Astrocyte (in vitro differentiated cells and primary cell): ENCODE data around the gene MST1. TPM values are rescaled to one million over a fixed set of nuclear protein-coding genes. Genes with fewer than 3 reads are reported as not detected.

Source experiments
- DNase-seq: peaks from one replicate; pipeline ENCODE4 v3.0.0-alpha.2; 2010; ENCODE audit warnings: low read depth
- FAIRE-seq: peaks from 2 replicates; lab custom pipeline; 2011; peaks lifted over from hg19 to GRCh38; lab: Jason Lieb, UNC
- H2AFZ ChIP-seq: 2 replicates; pipeline ENCODE4 v1.6.0; 2012; ENCODE audit warnings: low read depth, low read length, inconsistent platforms
- H3K27ac ChIP-seq: 2 replicates; pipeline ENCODE4 v1.5.1; 2011; ENCODE audit warnings: low read depth, low read length, inconsistent platforms
- H3K27me3 ChIP-seq: 2 replicates; pipeline ENCODE4 v1.6.0; 2011; ENCODE audit warnings: low read length, inconsistent platforms; ENCODE audit not compliant: insufficient read depth
- H3K36me3 ChIP-seq: 2 replicates; pipeline ENCODE4 v1.5.1; 2011; ENCODE audit warnings: low read length, inconsistent platforms; ENCODE audit not compliant: insufficient read depth
- H3K4me1 ChIP-seq: 2 replicates; pipeline ENCODE4 v1.5.1; 2011; ENCODE audit warnings: low read length, inconsistent platforms; ENCODE audit not compliant: insufficient read depth
- H3K4me2 ChIP-seq: 2 replicates; pipeline ENCODE4 v1.6.0; 2012; ENCODE audit warnings: low read length, inconsistent platforms
- H3K4me3 ChIP-seq: 2 replicates; pipeline ENCODE4 v1.5.1; 2011; ENCODE audit warnings: low read depth, mild to moderate bottlenecking, low read length, inconsistent platforms; ENCODE audit not compliant: insufficient read depth
- H3K79me2 ChIP-seq: 2 replicates; pipeline ENCODE4 v1.6.0; 2012; ENCODE audit warnings: mild to moderate bottlenecking, low read length, inconsistent platforms; ENCODE audit not compliant: insufficient read depth
- H3K9ac ChIP-seq: 2 replicates; pipeline ENCODE4 v1.6.0; 2012; ENCODE audit warnings: mild to moderate bottlenecking, low read length, inconsistent platforms
- H3K9me3 ChIP-seq: 2 replicates; pipeline ENCODE4 v1.5.1; 2012; ENCODE audit warnings: low read depth, mild to moderate bottlenecking, low read length, inconsistent platforms; ENCODE audit not compliant: insufficient read depth
- H4K20me1 ChIP-seq: 2 replicates; pipeline ENCODE4 v1.6.0; 2012; ENCODE audit warnings: low read length, inconsistent platforms; ENCODE audit not compliant: insufficient read depth
- H3K27ac Mint-ChIP-seq: one replicate; pipeline ENCODE4 v1.8.0; 2021; ENCODE audit warnings: mild to moderate bottlenecking, mixed read lengths; ENCODE audit not compliant: unreplicated experiment
- H3K27me3 Mint-ChIP-seq: one replicate; pipeline ENCODE4 v1.8.0; 2021; ENCODE audit warnings: low read depth, mixed read lengths; ENCODE audit not compliant: unreplicated experiment
- H3K36me3 Mint-ChIP-seq: one replicate; pipeline ENCODE4 v1.8.0; 2021; ENCODE audit warnings: low read depth, mixed read lengths; ENCODE audit not compliant: unreplicated experiment
- H3K4me1 Mint-ChIP-seq: one replicate; pipeline ENCODE4 v1.8.0; 2021; ENCODE audit warnings: low read depth, mixed read lengths; ENCODE audit not compliant: unreplicated experiment
- H3K4me3 Mint-ChIP-seq: one replicate; pipeline ENCODE4 v1.8.0; 2021; ENCODE audit warnings: mild to moderate bottlenecking, moderate library complexity, mixed read lengths; ENCODE audit not compliant: unreplicated experiment
- H3K9me3 Mint-ChIP-seq: one replicate; pipeline ENCODE4 v1.8.0; 2021; ENCODE audit warnings: mild to moderate bottlenecking, mixed read lengths; ENCODE audit not compliant: unreplicated experiment
- CTCF ChIP-seq: IDR thresholded peaks from 2 replicates; pipeline ENCODE4 v1.5.1; 2011; ENCODE audit warnings: low read depth, mild to moderate bottlenecking, inconsistent platforms, low read length, moderate library complexity; ENCODE audit not compliant: insufficient read depth
- EZH2 ChIP-seq: IDR thresholded peaks from 2 replicates; pipeline ENCODE4 v1.6.1; 2012; ENCODE audit warnings: mild to moderate bottlenecking, low read length, inconsistent platforms; ENCODE audit not compliant: insufficient read depth
- total RNA-seq: library from RNA; stranded (reverse); gene quantifications from 2 replicates; pipeline ENCODE4 v1.2.1, GENCODE V29; 2021

MST1 gene
- total RNA-seq, 1 donor from 2014 or later: 9.3 TPM

GRCh38 chr3:49724586-49724985, 35.3 kb upstream of the MST1 start:
- Histone ChIP-seq H3K79me2 (peaks cover 33% of the 10 kb centered on the region), H3K4me3 (peak overlapping the region; percentile 97), H3K4me2 (peak overlapping the region; percentile 86), H3K27me3 (no peaks in the 10 kb centered on the region), H2AFZ (peak overlapping the region; percentile 63), H3K36me3 (peaks cover 13% of the 10 kb centered on the region), H3K9me3 (no peaks in the 10 kb centered on the region), H3K27ac (peak overlapping the region; percentile 81), H4K20me1 (peaks cover 27% of the 10 kb centered on the region), H3K4me1 (peaks cover 14% of the 10 kb centered on the region), H3K9ac (peak overlapping the region; percentile 99)
- DNase-seq: no peak
- no peak for FAIRE-seq
- no peak for TF ChIP-seq EZH2
- no peaks in the 10 kb centered on the region for H3K27me3 Mint-ChIP-seq
- peaks cover 6% of the 10 kb centered on the region for H3K36me3 Mint-ChIP-seq
- peaks cover 7% of the 10 kb centered on the region for H3K4me1 Mint-ChIP-seq
- peak overlapping the region; percentile 98 for H3K27ac Mint-ChIP-seq
- no peaks in the 10 kb centered on the region for H3K9me3 Mint-ChIP-seq
- peak overlapping the region; percentile 94 for H3K4me3 Mint-ChIP-seq

- Histone ChIP-seq H3K27me3 (no peaks in the 10 kb centered on the region), H3K4me2 (peak within 1 kb of the TSS; percentile 86), H2AFZ (peak within 1 kb of the TSS; percentile 63), H3K27ac (peak within 1 kb of the TSS; percentile 88), H3K9me3 (no peaks in the 10 kb centered on the region), H3K36me3 (peaks cover 13% of the 10 kb centered on the region), H4K20me1 (peaks cover 30% of the 10 kb centered on the region), H3K4me1 (peaks cover 20% of the 10 kb centered on the region), H3K9ac (peak within 1 kb of the TSS; percentile 99), H3K4me3 (peak within 1 kb of the TSS; percentile 97), H3K79me2 (peaks cover 33% of the 10 kb centered on the region)
- DNase-seq (peak; percentile 88), FAIRE-seq (no peak)
- H3K27ac Mint-ChIP-seq: peak within 1 kb of the TSS; percentile 98
- H3K36me3 Mint-ChIP-seq: peaks cover 6% of the 10 kb centered on the region
- H3K4me3 Mint-ChIP-seq: peak within 1 kb of the TSS; percentile 94
- H3K4me1 Mint-ChIP-seq: peaks cover 7% of the 10 kb centered on the region
- no peaks in the 10 kb centered on the region for H3K27me3 Mint-ChIP-seq
- no peaks in the 10 kb centered on the region for H3K9me3 Mint-ChIP-seq
- TF ChIP-seq CTCF (no peak), EZH2 (no peak)
Measured at GRCh38 chr3:49723628-49724551, 34.6 kb upstream of the MST1 start, which contains the start of gene GMPPB. Gene GMPPB (minus strand): TSS chr3:49723951. CDS start chr3:49723726, 225 bp downstream.

GRCh38 chr3:49723296-49723627, 34.0 kb upstream of the MST1 start:
- Histone ChIP-seq H3K4me3 (peak overlapping the region; percentile 97), H3K9me3 (no peaks in the 10 kb centered on the region), H3K36me3 (peaks cover 13% of the 10 kb centered on the region), H3K4me2 (peak overlapping the region; percentile 86), H3K4me1 (peaks cover 26% of the 10 kb centered on the region), H3K27me3 (no peaks in the 10 kb centered on the region), H3K27ac (peak overlapping the region; percentile 88), H2AFZ (peak overlapping the region; percentile 50), H3K9ac (peak overlapping the region; percentile 99), H4K20me1 (peaks cover 37% of the 10 kb centered on the region), H3K79me2 (peaks cover 33% of the 10 kb centered on the region)
- peak overlapping the region; percentile 94 for H3K4me3 Mint-ChIP-seq
- TF ChIP-seq CTCF (no peak), EZH2 (no peak)
- FAIRE-seq: no peak
- DNase-seq: peak; percentile 29
- peaks cover 10% of the 10 kb centered on the region for H3K4me1 Mint-ChIP-seq
- peaks cover 6% of the 10 kb centered on the region for H3K36me3 Mint-ChIP-seq
- no peaks in the 10 kb centered on the region for H3K27me3 Mint-ChIP-seq
- peak overlapping the region; percentile 94 for H3K27ac Mint-ChIP-seq
- H3K9me3 Mint-ChIP-seq: peaks cover 3% of the 10 kb centered on the region
